ENCODE results near the gene CEBPE.
A peak's percentile ranks its signal among the peaks of the same experiment; 100 is the strongest.

The CEBPE gene

GRCh38 chr14:23137192-23137812 is 18.2 kb upstream of the CEBPE start:
- H3K27ac ChIP-seq (ENCODE audit: poor library complexity, severe bottlenecking): peak overlapping the region; percentile 69
- peaks cover 20% of the 10 kb centered on the region for H3K4me1 ChIP-seq (ENCODE audit: insufficient read depth, poor library complexity, severe bottlenecking)
- ATAC-seq (ENCODE audit: low read depth): peak; percentile 81
- no peaks in the 10 kb centered on the region for H3K36me3 ChIP-seq (ENCODE audit: low read depth)
- TF ChIP-seq, protein P1, sequence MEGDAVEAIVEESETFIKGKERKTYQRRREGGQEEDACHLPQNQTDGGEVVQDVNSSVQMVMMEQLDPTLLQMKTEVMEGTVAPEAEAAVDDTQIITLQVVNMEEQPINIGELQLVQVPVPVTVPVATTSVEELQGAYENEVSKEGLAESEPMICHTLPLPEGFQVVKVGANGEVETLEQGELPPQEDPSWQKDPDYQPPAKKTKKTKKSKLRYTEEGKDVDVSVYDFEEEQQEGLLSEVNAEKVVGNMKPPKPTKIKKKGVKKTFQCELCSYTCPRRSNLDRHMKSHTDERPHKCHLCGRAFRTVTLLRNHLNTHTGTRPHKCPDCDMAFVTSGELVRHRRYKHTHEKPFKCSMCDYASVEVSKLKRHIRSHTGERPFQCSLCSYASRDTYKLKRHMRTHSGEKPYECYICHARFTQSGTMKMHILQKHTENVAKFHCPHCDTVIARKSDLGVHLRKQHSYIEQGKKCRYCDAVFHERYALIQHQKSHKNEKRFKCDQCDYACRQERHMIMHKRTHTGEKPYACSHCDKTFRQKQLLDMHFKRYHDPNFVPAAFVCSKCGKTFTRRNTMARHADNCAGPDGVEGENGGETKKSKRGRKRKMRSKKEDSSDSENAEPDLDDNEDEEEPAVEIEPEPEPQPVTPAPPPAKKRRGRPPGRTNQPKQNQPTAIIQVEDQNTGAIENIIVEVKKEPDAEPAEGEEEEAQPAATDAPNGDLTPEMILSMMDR (IDR thresholded peaks at IDR 0.05; ENCODE audit: poor library complexity, severe bottlenecking): no peak
- no peak overlapping the region for H3K4me3 ChIP-seq (ENCODE audit: severe bottlenecking)
- H3K27me3 ChIP-seq (ENCODE audit: insufficient read depth, poor library complexity, severe bottlenecking): no peaks in the 10 kb centered on the region
- DNase-seq (ENCODE audit: low spot score): no peak
- H3K9me3 ChIP-seq (ENCODE audit: severe bottlenecking): no peaks in the 10 kb centered on the region

- DNase-seq (ENCODE audit: low spot score): no peak
- H3K27me3 ChIP-seq (ENCODE audit: insufficient read depth, poor library complexity, severe bottlenecking): no peaks in the 10 kb centered on the region
- no peaks in the 10 kb centered on the region for H3K36me3 ChIP-seq (ENCODE audit: low read depth)
- no peaks in the 10 kb centered on the region for H3K9me3 ChIP-seq (ENCODE audit: severe bottlenecking)
- peaks cover 16% of the 10 kb centered on the region for H3K4me1 ChIP-seq (ENCODE audit: insufficient read depth, poor library complexity, severe bottlenecking)
- peak overlapping the region; percentile 69 for H3K27ac ChIP-seq (ENCODE audit: poor library complexity, severe bottlenecking)
- TF ChIP-seq, protein P1 (IDR thresholded peaks at IDR 0.05; ENCODE audit: poor library complexity, severe bottlenecking): no peak
- no peak for ATAC-seq (ENCODE audit: low read depth)
- no peak overlapping the region for H3K4me3 ChIP-seq (ENCODE audit: severe bottlenecking)
These were observed 17.6 kb upstream of the CEBPE start for GRCh38 chr14:23136566-23137133.

- Histone ChIP-seq H3K27ac (ENCODE audit: poor library complexity, severe bottlenecking) (no peak overlapping the region), H3K36me3 (ENCODE audit: low read depth) (no peaks in the 10 kb centered on the region)
- ATAC-seq (ENCODE audit: low read depth): no peak
These were observed 13.9 kb upstream of the CEBPE start for GRCh38 chr14:23132970-23133369.

DNA sequence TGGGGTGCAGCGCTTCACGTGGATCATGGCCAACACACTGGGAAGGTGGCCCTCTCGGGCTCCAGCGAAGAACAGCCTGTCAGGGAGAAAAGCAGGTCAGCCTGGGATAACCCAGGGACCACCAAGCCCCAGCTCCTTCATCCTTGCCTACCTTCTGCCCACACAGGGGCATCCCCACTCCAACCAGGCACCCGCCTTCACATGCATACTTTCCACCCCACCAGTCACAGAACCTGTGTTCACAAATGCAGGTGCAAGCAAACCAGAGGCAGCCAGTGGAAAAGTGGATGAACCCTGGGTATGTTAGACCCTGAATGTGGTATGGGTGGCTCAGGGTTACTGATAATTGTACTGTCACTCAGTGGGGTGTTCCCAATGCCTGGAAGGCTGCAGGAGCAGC is 12.4 kb upstream of the CEBPE start:
- Histone ChIP-seq H3K4me3 (ENCODE audit: severe bottlenecking) (no peak overlapping the region), H3K27me3 (ENCODE audit: insufficient read depth, poor library complexity, severe bottlenecking) (no peaks in the 10 kb centered on the region), H3K9me3 (ENCODE audit: severe bottlenecking) (no peaks in the 10 kb centered on the region), H3K36me3 (ENCODE audit: low read depth) (no peaks in the 10 kb centered on the region), H3K4me1 (ENCODE audit: insufficient read depth, poor library complexity, severe bottlenecking) (no peaks in the 10 kb centered on the region), H3K27ac (ENCODE audit: poor library complexity, severe bottlenecking) (no peak overlapping the region)
- TF ChIP-seq, protein P1 (IDR thresholded peaks at IDR 0.05; ENCODE audit: poor library complexity, severe bottlenecking): no peak
- ATAC-seq (ENCODE audit: low read depth): no peak
- DNase-seq (ENCODE audit: low spot score): no peak

More at GRCh38 chr14:23132970-23133369, 13.9 kb upstream of the CEBPE start:
- DNase-seq (ENCODE audit: low spot score): no peak
- Histone ChIP-seq H3K9me3 (ENCODE audit: severe bottlenecking) (no peaks in the 10 kb centered on the region), H3K4me3 (ENCODE audit: severe bottlenecking) (no peak overlapping the region), H3K4me1 (ENCODE audit: insufficient read depth, poor library complexity, severe bottlenecking) (peaks cover 9% of the 10 kb centered on the region), H3K27me3 (ENCODE audit: insufficient read depth, poor library complexity, severe bottlenecking) (no peaks in the 10 kb centered on the region)
- TF ChIP-seq, protein P1 (IDR thresholded peaks at IDR 0.05; ENCODE audit: poor library complexity, severe bottlenecking): no peak

- Histone ChIP-seq H3K27ac (ENCODE audit: poor library complexity, severe bottlenecking) (no peak overlapping the region), H3K4me3 (ENCODE audit: severe bottlenecking) (no peak overlapping the region), H3K9me3 (ENCODE audit: severe bottlenecking) (no peaks in the 10 kb centered on the region), H3K36me3 (ENCODE audit: low read depth) (no peaks in the 10 kb centered on the region), H3K27me3 (ENCODE audit: insufficient read depth, poor library complexity, severe bottlenecking) (no peaks in the 10 kb centered on the region), H3K4me1 (ENCODE audit: insufficient read depth, poor library complexity, severe bottlenecking) (no peaks in the 10 kb centered on the region)
- DNase-seq (ENCODE audit: low spot score) (no peak), ATAC-seq (ENCODE audit: low read depth) (no peak)
- TF ChIP-seq, protein P1 (IDR thresholded peaks at IDR 0.05; ENCODE audit: poor library complexity, severe bottlenecking): no peak
These were observed 11.8 kb upstream of the CEBPE start for GRCh38 chr14:23130871-23131270.
